Measurements from ENCODE around the gene GADD45B.
"Not testable (repeated sequence)": the region's sequence is repeated elsewhere in the genome, so short reads cannot be mapped to it uniquely, and the experiment has no call there.

The GADD45B gene

DNA sequence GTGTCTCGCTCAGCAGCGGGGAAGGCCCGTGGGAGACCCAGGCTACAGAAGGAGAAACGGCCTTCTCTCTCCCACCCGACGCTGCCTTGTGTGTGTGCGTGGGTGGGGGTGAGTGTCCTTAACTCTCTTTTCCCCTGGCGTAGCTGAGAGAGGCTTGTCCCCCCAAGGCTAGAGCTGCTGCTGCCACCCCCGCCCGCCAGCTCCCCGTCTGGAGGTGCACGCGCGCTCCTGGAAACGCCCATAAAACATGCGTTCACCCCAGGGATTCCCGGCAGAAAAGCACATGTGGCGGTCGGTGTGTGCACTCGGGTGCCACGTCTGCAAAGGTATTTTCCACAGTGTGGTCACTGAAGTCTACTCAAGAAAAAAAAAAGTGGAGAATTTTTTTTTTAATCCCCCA is 36.1 kb downstream of the GADD45B start:
- H3K9ac ChIP-seq (ENCODE audit: low read depth, low read length), result no peak overlapping the region
- no peaks in the 10 kb centered on the region for H3K36me3 ChIP-seq (ENCODE audit: insufficient read depth, low read length)
- no peaks in the 10 kb centered on the region for H3K9me3 ChIP-seq (replicated peaks; ENCODE audit: low read length)
- no peak overlapping the region for H3K4me2 ChIP-seq (ENCODE audit: low read length)
- peaks cover 3% of the 10 kb centered on the region for H3K4me1 ChIP-seq (ENCODE audit: control insufficient read depth, insufficient read depth, low read length)
- H3K4me3 ChIP-seq (ENCODE audit: low read length), result no peak overlapping the region
- no peaks in the 10 kb centered on the region for H3K27me3 ChIP-seq (ENCODE audit: control insufficient read depth, insufficient read depth, low read length)

DNA sequence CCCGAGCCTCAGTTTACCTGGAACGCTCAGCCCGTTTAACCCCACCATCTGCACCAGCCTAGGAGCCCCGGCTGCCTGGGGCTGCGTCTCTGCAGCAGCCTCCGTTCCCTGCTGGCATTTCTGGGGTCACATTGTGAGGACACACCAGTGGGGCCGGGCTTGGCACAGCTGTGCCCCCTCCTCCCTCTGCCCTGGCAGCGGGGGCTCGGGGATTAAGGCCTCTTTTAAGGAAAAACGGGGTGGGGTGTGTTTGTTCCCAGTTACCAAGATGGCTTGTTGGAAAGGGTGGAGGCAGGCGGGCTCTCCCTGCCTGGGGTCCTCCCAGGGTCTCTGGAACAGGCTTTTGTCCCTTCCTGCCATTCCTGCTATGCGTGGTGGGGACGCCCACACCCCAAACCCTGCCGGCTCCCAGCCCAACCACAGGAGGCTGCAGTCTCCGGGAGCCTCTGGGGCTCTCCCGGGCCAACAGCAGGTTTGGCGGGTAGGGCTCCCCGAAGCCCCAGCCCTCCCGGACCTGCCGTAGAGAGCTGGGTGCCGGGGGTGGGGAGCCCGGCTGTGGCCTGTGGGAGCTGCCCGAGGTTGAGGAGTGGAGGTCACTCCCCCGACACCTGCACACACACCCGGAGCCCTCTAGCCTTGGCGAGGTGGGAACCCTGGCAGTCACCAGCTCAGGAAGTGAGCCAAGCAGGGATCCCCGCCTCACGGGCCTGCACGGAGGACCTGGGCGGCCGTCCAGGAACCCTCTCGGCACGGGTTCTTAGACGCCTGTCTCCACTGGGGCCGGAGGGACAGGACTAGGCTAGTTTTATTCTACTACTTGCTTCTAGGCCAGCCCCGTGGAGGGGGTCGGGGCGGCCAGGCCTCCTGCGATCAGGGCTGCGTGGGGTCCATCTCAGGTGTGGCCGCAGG is 36.9 kb downstream of the GADD45B start:
- Histone ChIP-seq H3K9me3 (replicated peaks; ENCODE audit: low read length) (no peaks in the 10 kb centered on the region), H3K4me1 (ENCODE audit: control insufficient read depth, insufficient read depth, low read length) (peaks cover under 1% of the 10 kb centered on the region), H3K9ac (ENCODE audit: low read depth, low read length) (no peak overlapping the region), H3K4me3 (ENCODE audit: low read length) (no peak overlapping the region), H3K27me3 (ENCODE audit: control insufficient read depth, insufficient read depth, low read length) (no peaks in the 10 kb centered on the region), H3K4me2 (ENCODE audit: low read length) (no peak overlapping the region), H3K36me3 (ENCODE audit: insufficient read depth, low read length) (no peaks in the 10 kb centered on the region)

DNA sequence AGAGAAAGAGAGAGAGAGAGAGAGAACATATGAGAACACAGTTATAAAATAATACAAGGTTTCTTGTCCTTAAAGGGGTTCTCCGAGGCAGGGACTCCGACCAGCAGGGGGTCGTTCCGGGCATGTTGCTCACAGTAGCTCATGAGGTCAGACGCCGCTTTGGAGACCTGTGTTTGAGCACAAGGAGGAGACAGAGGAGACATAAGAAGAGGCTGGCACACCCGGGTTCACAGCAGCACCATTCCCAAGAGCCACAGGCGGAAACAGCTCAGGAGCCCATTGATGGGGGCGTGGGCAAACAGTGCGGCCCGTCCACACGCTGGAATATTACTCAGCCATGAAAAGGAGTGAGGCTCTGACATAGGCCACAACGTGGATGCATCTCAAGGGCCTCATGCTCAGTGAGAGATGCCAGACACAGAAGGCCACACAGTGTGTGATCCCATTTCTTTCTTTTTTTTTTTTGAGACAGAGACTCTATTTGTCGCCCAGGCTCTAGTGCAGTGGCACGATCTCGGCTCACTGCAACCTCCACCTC is 39.1 kb downstream of the GADD45B start:
- Histone ChIP-seq H3K9me3 (replicated peaks; ENCODE audit: low read length) (no peaks in the 10 kb centered on the region), H3K9ac (ENCODE audit: low read depth, low read length) (no peak overlapping the region), H3K4me3 (ENCODE audit: low read length) (no peak overlapping the region), H3K4me1 (ENCODE audit: control insufficient read depth, insufficient read depth, low read length) (peaks cover 12% of the 10 kb centered on the region), H3K36me3 (ENCODE audit: insufficient read depth, low read length) (no peaks in the 10 kb centered on the region), H3K4me2 (ENCODE audit: low read length) (no peak overlapping the region), H3K27me3 (ENCODE audit: control insufficient read depth, insufficient read depth, low read length) (no peaks in the 10 kb centered on the region)

DNA sequence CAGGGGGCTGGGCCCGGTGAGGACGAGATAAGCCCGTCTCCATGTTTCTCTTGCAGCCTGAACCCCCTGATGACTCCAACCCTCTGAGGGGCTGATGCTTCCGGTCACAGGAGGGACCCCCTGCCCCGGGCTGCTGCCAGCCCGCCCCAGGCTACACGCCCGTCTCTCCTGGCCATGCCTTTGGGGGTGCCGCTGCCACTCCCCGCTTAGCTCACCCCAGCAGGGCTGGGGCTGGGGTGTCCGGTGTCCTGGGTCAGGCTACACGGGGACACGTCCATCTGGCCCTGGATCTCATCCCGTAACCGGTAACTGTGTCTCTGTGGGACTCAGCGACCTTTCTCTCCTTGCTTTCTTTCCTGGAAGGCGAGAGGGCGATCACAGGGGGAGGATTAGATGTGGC is 40.8 kb downstream of the GADD45B start:
- Histone ChIP-seq H3K9me3 (replicated peaks; ENCODE audit: low read length) (no peaks in the 10 kb centered on the region), H3K9ac (ENCODE audit: low read depth, low read length) (no peak overlapping the region), H3K27me3 (ENCODE audit: control insufficient read depth, insufficient read depth, low read length) (no peaks in the 10 kb centered on the region), H3K4me1 (ENCODE audit: control insufficient read depth, insufficient read depth, low read length) (peaks cover 12% of the 10 kb centered on the region), H3K4me2 (ENCODE audit: low read length) (no peak overlapping the region), H3K36me3 (ENCODE audit: insufficient read depth, low read length) (no peaks in the 10 kb centered on the region), H3K4me3 (ENCODE audit: low read length) (no peak overlapping the region)

DNA sequence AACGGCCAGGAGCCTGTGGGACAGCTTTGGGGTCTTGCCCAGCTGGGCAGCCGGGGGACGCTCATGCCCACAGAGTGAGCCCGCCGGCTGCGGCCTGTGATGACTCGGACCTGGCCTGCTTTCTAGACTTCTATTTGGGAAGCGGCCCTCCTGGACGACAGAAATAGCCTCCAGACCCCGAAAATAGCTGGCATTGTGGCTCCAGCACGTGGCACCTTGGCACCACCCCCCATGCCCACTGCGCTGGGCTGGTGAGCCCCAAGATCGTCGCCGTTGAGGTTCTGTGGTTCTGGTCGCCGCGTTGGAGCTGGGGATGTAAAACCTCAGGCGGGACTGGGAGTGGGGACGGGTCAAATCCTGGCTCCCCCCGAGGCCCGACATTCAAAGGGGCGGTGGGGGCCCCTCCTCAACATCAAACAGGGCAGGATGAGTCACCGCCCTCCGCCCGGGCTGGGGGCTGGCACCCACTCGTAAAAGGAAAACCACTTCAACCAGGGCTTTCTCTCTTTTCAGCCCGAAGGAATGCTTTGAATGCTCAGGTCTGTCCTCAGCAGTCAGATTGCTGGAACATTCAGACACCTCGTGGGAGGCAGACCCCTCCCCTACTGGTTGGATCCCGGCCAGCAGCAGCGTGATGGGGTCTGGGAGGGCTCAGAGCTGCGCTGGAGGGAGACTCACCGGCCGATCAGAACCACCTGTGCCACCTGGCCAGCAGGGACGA is 42.1 kb downstream of the GADD45B start:
- H3K36me3 ChIP-seq (ENCODE audit: insufficient read depth, low read length), result no peaks in the 10 kb centered on the region
- H3K4me1 ChIP-seq (ENCODE audit: control insufficient read depth, insufficient read depth, low read length), result peaks cover 12% of the 10 kb centered on the region
- H3K9ac ChIP-seq (ENCODE audit: low read depth, low read length), result no peak overlapping the region
- no peaks in the 10 kb centered on the region for H3K27me3 ChIP-seq (ENCODE audit: control insufficient read depth, insufficient read depth, low read length)
- no peaks in the 10 kb centered on the region for H3K9me3 ChIP-seq (replicated peaks; ENCODE audit: low read length)
- no peak overlapping the region for H3K4me3 ChIP-seq (ENCODE audit: low read length)
- no peak overlapping the region for H3K4me2 ChIP-seq (ENCODE audit: low read length)

DNA sequence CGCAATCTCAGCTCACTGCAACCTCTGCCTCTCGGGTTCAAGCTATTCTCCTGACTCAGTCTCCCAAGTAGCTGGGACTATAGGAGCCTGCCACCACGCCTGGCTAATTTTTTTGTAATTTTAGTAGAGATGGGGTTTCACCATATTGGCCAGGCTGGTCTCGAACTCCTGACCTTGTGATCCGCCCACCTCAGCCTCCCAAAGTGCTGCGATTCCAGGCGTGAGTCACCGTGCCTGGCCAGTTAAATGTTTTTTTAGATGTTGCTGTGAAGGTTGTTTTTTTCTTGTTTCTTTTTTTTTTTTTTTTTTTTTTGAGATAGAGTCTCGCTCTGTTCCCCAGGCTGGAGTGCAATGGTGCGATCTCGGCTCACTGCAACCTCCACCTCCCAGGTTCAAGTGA is 42.9 kb downstream of the GADD45B start:
- H3K4me2 ChIP-seq (ENCODE audit: low read length); H3K9me3 ChIP-seq (replicated peaks; ENCODE audit: low read length); H3K36me3 ChIP-seq (ENCODE audit: insufficient read depth, low read length); H3K9ac ChIP-seq (ENCODE audit: low read depth, low read length); H3K27me3 ChIP-seq (ENCODE audit: control insufficient read depth, insufficient read depth, low read length); H3K4me3 ChIP-seq (ENCODE audit: low read length): not testable (repeated sequence)
- H3K4me1 ChIP-seq (ENCODE audit: control insufficient read depth, insufficient read depth, low read length), result peaks cover 14% of the 10 kb centered on the region

DNA sequence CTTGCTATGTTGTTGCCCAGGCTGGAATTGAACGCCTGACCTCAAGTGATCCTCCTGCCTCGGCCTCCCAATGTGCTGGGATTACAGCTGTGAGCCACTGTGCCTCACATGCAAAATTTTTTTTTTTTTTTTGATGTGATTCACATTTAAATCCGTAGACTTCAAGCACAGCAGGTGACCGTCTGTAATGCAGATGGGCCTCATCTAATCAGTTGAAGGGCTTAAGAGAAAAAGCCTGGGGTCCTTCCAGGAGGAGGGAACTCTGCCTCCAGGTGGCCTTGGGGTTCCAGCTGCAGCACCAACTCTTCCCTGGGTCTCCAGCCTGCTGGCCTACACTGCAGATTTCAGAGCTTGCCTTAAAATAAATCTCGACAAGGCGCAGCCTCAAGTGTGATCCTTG is 43.6 kb downstream of the GADD45B start:
- Histone ChIP-seq H3K36me3 (ENCODE audit: insufficient read depth, low read length) (no peaks in the 10 kb centered on the region), H3K4me2 (ENCODE audit: low read length) (no peak overlapping the region), H3K4me1 (ENCODE audit: control insufficient read depth, insufficient read depth, low read length) (peaks cover 21% of the 10 kb centered on the region), H3K4me3 (ENCODE audit: low read length) (no peak overlapping the region), H3K27me3 (ENCODE audit: control insufficient read depth, insufficient read depth, low read length) (no peaks in the 10 kb centered on the region), H3K9me3 (replicated peaks; ENCODE audit: low read length) (no peaks in the 10 kb centered on the region), H3K9ac (ENCODE audit: low read depth, low read length) (no peak overlapping the region)

DNA sequence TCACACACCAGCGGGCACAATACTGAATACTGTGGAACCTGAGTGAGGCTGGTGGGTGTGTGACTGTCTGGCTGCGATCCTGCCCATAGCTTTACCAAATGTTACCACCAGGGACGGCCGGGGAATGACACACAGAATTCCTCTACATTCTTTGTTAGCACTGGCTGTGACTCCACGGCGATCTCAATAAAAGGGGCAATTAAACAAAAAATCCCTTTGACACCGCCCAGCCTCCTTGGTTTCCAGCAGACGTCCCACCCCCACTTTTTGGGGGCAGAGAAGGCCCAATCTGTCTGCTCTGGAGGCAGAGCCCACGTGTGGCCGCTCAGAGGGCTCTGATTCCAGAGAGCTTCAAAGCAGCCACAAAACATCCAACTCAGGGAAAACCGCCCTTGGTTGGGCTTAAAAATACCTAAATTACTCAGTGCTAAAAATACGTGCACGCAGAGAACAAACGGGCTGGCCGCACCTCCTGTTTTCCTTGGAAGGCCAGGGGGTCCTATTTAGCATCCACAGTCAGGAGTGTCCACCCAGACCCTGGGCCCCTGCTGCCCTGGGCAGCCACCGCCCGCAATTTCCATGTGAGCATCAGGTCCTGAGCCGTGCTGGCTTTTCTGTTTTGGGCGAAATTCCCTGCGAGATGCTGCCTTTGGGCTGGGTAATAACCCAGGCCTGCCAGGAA is 47.8 kb downstream of the GADD45B start:
- peak overlapping the region; percentile 18 for H3K4me2 ChIP-seq (ENCODE audit: low read length)
- H3K9ac ChIP-seq (ENCODE audit: low read depth, low read length), result peak overlapping the region; percentile 61
- H3K4me3 ChIP-seq (ENCODE audit: low read length), result no peak overlapping the region
- no peaks in the 10 kb centered on the region for H3K27me3 ChIP-seq (ENCODE audit: control insufficient read depth, insufficient read depth, low read length)
- peaks cover 34% of the 10 kb centered on the region for H3K4me1 ChIP-seq (ENCODE audit: control insufficient read depth, insufficient read depth, low read length)
- no peaks in the 10 kb centered on the region for H3K36me3 ChIP-seq (ENCODE audit: insufficient read depth, low read length)
- H3K9me3 ChIP-seq (replicated peaks; ENCODE audit: low read length), result no peaks in the 10 kb centered on the region

DNA sequence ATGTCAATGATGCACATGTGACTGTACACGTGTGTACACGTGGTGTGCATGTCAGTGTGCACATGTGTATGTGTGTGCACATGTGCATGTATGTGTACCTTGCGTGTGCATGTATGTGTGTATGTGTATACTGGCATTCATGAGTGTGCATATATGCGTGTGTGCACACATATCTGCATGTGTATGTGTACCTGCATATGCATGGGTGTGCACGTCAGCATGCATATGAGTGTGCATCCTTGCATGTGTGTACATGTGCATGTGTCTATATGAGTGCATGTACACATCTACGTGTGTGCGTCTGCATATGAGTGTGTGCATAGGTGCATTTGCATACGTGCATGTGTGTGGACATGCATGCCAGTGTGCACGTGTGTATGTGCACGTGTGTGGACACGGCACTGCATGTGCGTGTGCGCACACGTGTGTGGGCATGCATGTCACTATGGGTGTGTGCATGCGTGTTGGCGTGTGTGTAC is 48.5 kb downstream of the GADD45B start:
- H3K4me1 ChIP-seq (ENCODE audit: control insufficient read depth, insufficient read depth, low read length), result peaks cover 38% of the 10 kb centered on the region
- H3K36me3 ChIP-seq (ENCODE audit: insufficient read depth, low read length), result no peaks in the 10 kb centered on the region
- no peaks in the 10 kb centered on the region for H3K9me3 ChIP-seq (replicated peaks; ENCODE audit: low read length)
- peak overlapping the region; percentile 76 for H3K4me2 ChIP-seq (ENCODE audit: low read length)
- H3K9ac ChIP-seq (ENCODE audit: low read depth, low read length), result peak overlapping the region; percentile 61
- H3K27me3 ChIP-seq (ENCODE audit: control insufficient read depth, insufficient read depth, low read length), result no peaks in the 10 kb centered on the region
- H3K4me3 ChIP-seq (ENCODE audit: low read length), result no peak overlapping the region

DNA sequence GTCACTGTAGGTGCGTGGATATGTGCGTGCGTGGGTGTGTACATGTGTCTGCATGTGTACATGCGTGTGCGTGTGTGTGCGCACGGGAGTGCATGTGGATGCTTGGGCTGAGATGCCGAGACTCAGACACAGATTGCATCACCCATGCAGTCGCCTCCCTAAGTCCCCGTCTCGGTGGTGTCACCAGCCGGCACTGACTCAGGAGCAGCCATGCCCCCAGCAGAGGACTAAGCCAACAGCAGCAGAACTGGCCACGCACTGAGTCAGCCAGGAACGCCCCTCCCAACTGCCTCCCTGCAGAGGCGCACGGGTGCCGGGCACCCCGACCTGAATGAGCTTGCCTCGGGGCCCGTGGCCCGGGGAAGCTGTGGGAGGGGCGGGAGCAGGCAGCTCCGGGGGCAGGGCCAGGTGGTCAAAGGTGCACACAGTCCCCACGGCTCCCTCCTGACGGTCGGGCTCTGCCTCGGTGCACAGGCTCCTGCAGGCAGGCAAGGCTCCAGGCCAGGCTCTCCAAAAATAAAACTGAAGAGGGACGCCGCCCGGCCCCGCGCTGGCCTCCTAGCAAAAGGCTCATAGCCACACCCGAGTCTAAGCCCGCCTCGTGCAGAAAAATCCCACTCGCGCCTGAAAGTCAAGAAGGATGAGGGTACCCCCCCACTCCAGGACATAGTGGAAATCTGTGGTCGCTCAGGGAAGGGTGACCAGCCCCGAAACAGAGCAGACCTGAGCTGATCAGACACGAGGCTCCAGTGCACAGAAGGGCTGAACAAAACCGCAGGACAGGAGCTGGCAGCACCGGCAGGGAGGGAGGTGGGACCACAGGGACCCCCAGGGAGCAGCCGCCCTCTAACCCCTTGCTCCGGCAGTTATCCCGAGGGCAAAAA is 49.2 kb downstream of the GADD45B start:
- H3K4me3 ChIP-seq (ENCODE audit: low read length), result peak overlapping the region; percentile 48
- peak overlapping the region; percentile 76 for H3K4me2 ChIP-seq (ENCODE audit: low read length)
- H3K9ac ChIP-seq (ENCODE audit: low read depth, low read length), result peak overlapping the region; percentile 83
- no peaks in the 10 kb centered on the region for H3K27me3 ChIP-seq (ENCODE audit: control insufficient read depth, insufficient read depth, low read length)
- H3K36me3 ChIP-seq (ENCODE audit: insufficient read depth, low read length), result no peaks in the 10 kb centered on the region
- peaks cover 44% of the 10 kb centered on the region for H3K4me1 ChIP-seq (ENCODE audit: control insufficient read depth, insufficient read depth, low read length)
- H3K9me3 ChIP-seq (replicated peaks; ENCODE audit: low read length), result no peaks in the 10 kb centered on the region

Measured in skeletal muscle satellite cell (primary cell).